ENCODE results near the gene MRPL58.
"Not testable (repeated sequence)": the region's sequence is repeated elsewhere in the genome, so short reads cannot be mapped to it uniquely, and the experiment has no call there.

The MRPL58 gene

GRCh38 chr17:75034236-75034908 lies 21.9 kb downstream of the MRPL58 start:
- H3K36me3 ChIP-seq (ENCODE audit: control insufficient read depth, insufficient read depth, low read length) = peaks cover 18% of the 10 kb centered on the region
- WGBS, 2 experiments (ENCODE audit: insufficient coverage in 2 of 2) = 0% methylated on average over 35 to 39 of the region's 43 CpGs
- H3K9me3 ChIP-seq (ENCODE audit: control insufficient read depth, low read length) = peaks cover 17% of the 10 kb centered on the region
- peaks cover 6% of the 10 kb centered on the region for H3K4me1 ChIP-seq (ENCODE audit: control insufficient read depth, insufficient read depth, low read length, poor library complexity, severe bottlenecking)
- peak overlapping the region; percentile 88 for H3K4me3 ChIP-seq (ENCODE audit: extremely low read depth, insufficient read depth, low read length, poor library complexity, severe bottlenecking)
- H3K27ac ChIP-seq (ENCODE audit: low read depth, low read length, severe bottlenecking) = peak overlapping the region; percentile 94

GRCh38 chr17:75036643-75037268 lies 24.3 kb downstream of the MRPL58 start:
- 94 to 96% methylated on average over 24 to 27 of the region's 27 CpGs for WGBS, 2 experiments (ENCODE audit: insufficient coverage in 2 of 2)
- H3K9me3 ChIP-seq (ENCODE audit: control insufficient read depth, low read length) = no peaks in the 10 kb centered on the region
- peaks cover 6% of the 10 kb centered on the region for H3K4me1 ChIP-seq (ENCODE audit: control insufficient read depth, insufficient read depth, low read length, poor library complexity, severe bottlenecking)
- H3K4me3 ChIP-seq (ENCODE audit: extremely low read depth, insufficient read depth, low read length, poor library complexity, severe bottlenecking) = no peak overlapping the region
- peaks cover 41% of the 10 kb centered on the region for H3K36me3 ChIP-seq (ENCODE audit: control insufficient read depth, insufficient read depth, low read length)
- no peak overlapping the region for H3K27ac ChIP-seq (ENCODE audit: low read depth, low read length, severe bottlenecking)

- Histone ChIP-seq H3K36me3 (ENCODE audit: control insufficient read depth, insufficient read depth, low read length) (peaks cover 53% of the 10 kb centered on the region), H3K4me1 (ENCODE audit: control insufficient read depth, insufficient read depth, low read length, poor library complexity, severe bottlenecking) (peaks cover 3% of the 10 kb centered on the region), H3K27ac (ENCODE audit: low read depth, low read length, severe bottlenecking) (no peak overlapping the region), H3K9me3 (ENCODE audit: control insufficient read depth, low read length) (no peaks in the 10 kb centered on the region), H3K4me3 (ENCODE audit: extremely low read depth, insufficient read depth, low read length, poor library complexity, severe bottlenecking) (no peak overlapping the region)
- 89 to 99% methylated on average over 4 to 5 of the region's 5 CpGs for WGBS, 2 experiments (ENCODE audit: insufficient coverage in 2 of 2)
These were observed 26.8 kb downstream of the MRPL58 start for GRCh38 chr17:75039238-75039637.

- Histone ChIP-seq H3K4me1 (ENCODE audit: control insufficient read depth, insufficient read depth, low read length, poor library complexity, severe bottlenecking) (no peaks in the 10 kb centered on the region), H3K9me3 (ENCODE audit: control insufficient read depth, low read length) (no peaks in the 10 kb centered on the region), H3K36me3 (ENCODE audit: control insufficient read depth, insufficient read depth, low read length) (peaks cover 53% of the 10 kb centered on the region), H3K27ac (ENCODE audit: low read depth, low read length, severe bottlenecking) (no peak overlapping the region), H3K4me3 (ENCODE audit: extremely low read depth, insufficient read depth, low read length, poor library complexity, severe bottlenecking) (no peak overlapping the region)
- 86% methylated on average over 9 to 12 of the region's 12 CpGs for WGBS, 2 experiments (ENCODE audit: insufficient coverage in 2 of 2)
These were observed 29.3 kb downstream of the MRPL58 start for GRCh38 chr17:75041656-75042280.

- 63 to 100% methylated on average over 1 to 2 of the region's 5 CpGs for WGBS, 2 experiments (ENCODE audit: insufficient coverage in 2 of 2)
- peaks cover 40% of the 10 kb centered on the region for H3K36me3 ChIP-seq (ENCODE audit: control insufficient read depth, insufficient read depth, low read length)
- H3K4me3 ChIP-seq (ENCODE audit: extremely low read depth, insufficient read depth, low read length, poor library complexity, severe bottlenecking); H3K9me3 ChIP-seq (ENCODE audit: control insufficient read depth, low read length); H3K4me1 ChIP-seq (ENCODE audit: control insufficient read depth, insufficient read depth, low read length, poor library complexity, severe bottlenecking); H3K27ac ChIP-seq (ENCODE audit: low read depth, low read length, severe bottlenecking): not testable (repeated sequence)
These were observed 31.3 kb downstream of the MRPL58 start for GRCh38 chr17:75043789-75044188.

GRCh38 chr17:75044716-75045115 lies 32.2 kb downstream of the MRPL58 start:
- H3K4me3 ChIP-seq (ENCODE audit: extremely low read depth, insufficient read depth, low read length, poor library complexity, severe bottlenecking) = no peak overlapping the region
- peaks cover 11% of the 10 kb centered on the region for H3K4me1 ChIP-seq (ENCODE audit: control insufficient read depth, insufficient read depth, low read length, poor library complexity, severe bottlenecking)
- peaks cover 38% of the 10 kb centered on the region for H3K36me3 ChIP-seq (ENCODE audit: control insufficient read depth, insufficient read depth, low read length)
- no peaks in the 10 kb centered on the region for H3K9me3 ChIP-seq (ENCODE audit: control insufficient read depth, low read length)
- whole genome bisulfite sequencing, 2 experiments (ENCODE audit: insufficient coverage in 2 of 2) = 49% methylated on average over 4 of the region's 7 CpGs; no CpG with 5 or more reads in 1 of the 2 experiments
- no peak overlapping the region for H3K27ac ChIP-seq (ENCODE audit: low read depth, low read length, severe bottlenecking)

- not testable (repeated sequence) for H3K9me3 ChIP-seq (ENCODE audit: control insufficient read depth, low read length)
- H3K27ac ChIP-seq (ENCODE audit: low read depth, low read length, severe bottlenecking) = peak overlapping the region; percentile 87
- peak overlapping the region; percentile 93 for H3K4me3 ChIP-seq (ENCODE audit: extremely low read depth, insufficient read depth, low read length, poor library complexity, severe bottlenecking)
- H3K4me1 ChIP-seq (ENCODE audit: control insufficient read depth, insufficient read depth, low read length, poor library complexity, severe bottlenecking) = peaks cover 11% of the 10 kb centered on the region
- WGBS, 2 experiments (ENCODE audit: insufficient coverage in 2 of 2) = 3 to 4% methylated on average over 20 to 24 of the region's 25 CpGs
- H3K36me3 ChIP-seq (ENCODE audit: control insufficient read depth, insufficient read depth, low read length) = peaks cover 36% of the 10 kb centered on the region
These were observed 33.5 kb downstream of the MRPL58 start for GRCh38 chr17:75045946-75046406.

GRCh38 chr17:75046407-75047289 lies 34.2 kb downstream of the MRPL58 start, which contains the start of the genes ATP5PD and KCTD2:
Gene ATP5PD, minus strand, starts transcription at chr17:75046969. Its CDS starts 4,319 bp downstream, at chr17:75042650.
Gene KCTD2, plus strand, starts transcription at chr17:75047225. Its CDS starts 26 bp downstream, at chr17:75047251.
- 0 to 1% methylated on average over 33 to 49 of the region's 72 CpGs for WGBS, 2 experiments (ENCODE audit: insufficient coverage in 2 of 2)
- Histone ChIP-seq H3K4me1 (ENCODE audit: control insufficient read depth, insufficient read depth, low read length, poor library complexity, severe bottlenecking) (peaks cover 11% of the 10 kb centered on the region), H3K4me3 (ENCODE audit: extremely low read depth, insufficient read depth, low read length, poor library complexity, severe bottlenecking) (peak within 1 kb of the TSS; percentile 93), H3K9me3 (ENCODE audit: control insufficient read depth, low read length) (no peaks in the 10 kb centered on the region), H3K27ac (ENCODE audit: low read depth, low read length, severe bottlenecking) (peak within 1 kb of the TSS; percentile 87), H3K36me3 (ENCODE audit: control insufficient read depth, insufficient read depth, low read length) (peaks cover 35% of the 10 kb centered on the region)

- Histone ChIP-seq H3K4me1 (ENCODE audit: control insufficient read depth, insufficient read depth, low read length, poor library complexity, severe bottlenecking) (peaks cover 11% of the 10 kb centered on the region), H3K4me3 (ENCODE audit: extremely low read depth, insufficient read depth, low read length, poor library complexity, severe bottlenecking) (peak overlapping the region; percentile 93), H3K9me3 (ENCODE audit: control insufficient read depth, low read length) (no peaks in the 10 kb centered on the region), H3K27ac (ENCODE audit: low read depth, low read length, severe bottlenecking) (no peak overlapping the region), H3K36me3 (ENCODE audit: control insufficient read depth, insufficient read depth, low read length) (peaks cover 35% of the 10 kb centered on the region)
- WGBS, 2 experiments (ENCODE audit: insufficient coverage in 2 of 2) = 0% methylated on average over 28 to 38 of the region's 38 CpGs
These were observed 35.1 kb downstream of the MRPL58 start for GRCh38 chr17:75047398-75048098.
